Activated naive CD4-positive, alpha-beta T cell treated with anti-CD3 and anti-CD28 coated beads, Interleukin-2, amount 50 U/mL, for 24 hours (primary cell): Measurements from ENCODE around the gene SMARCD2.

Experiments used
- H3K27ac Mint-ChIP-seq: one replicate; pipeline ENCODE4 v1.8.0; 2021; ENCODE audit warnings: mild to moderate bottlenecking, mixed read lengths
- H3K27me3 Mint-ChIP-seq: one replicate; pipeline ENCODE4 v1.8.0; 2021; ENCODE audit warnings: mixed read lengths
- H3K36me3 Mint-ChIP-seq: one replicate; pipeline ENCODE4 v1.8.0; 2021; ENCODE audit warnings: mixed read lengths
- H3K4me1 Mint-ChIP-seq: one replicate; pipeline ENCODE4 v1.8.0; 2021; ENCODE audit warnings: mixed read lengths
- H3K4me3 Mint-ChIP-seq: one replicate; pipeline ENCODE4 v1.8.0; 2021; ENCODE audit warnings: mild to moderate bottlenecking, mixed read lengths
- H3K9me3 Mint-ChIP-seq: one replicate; pipeline ENCODE4 v1.8.0; 2021; ENCODE audit warnings: mixed read lengths

SMARCD2 gene

DNA sequence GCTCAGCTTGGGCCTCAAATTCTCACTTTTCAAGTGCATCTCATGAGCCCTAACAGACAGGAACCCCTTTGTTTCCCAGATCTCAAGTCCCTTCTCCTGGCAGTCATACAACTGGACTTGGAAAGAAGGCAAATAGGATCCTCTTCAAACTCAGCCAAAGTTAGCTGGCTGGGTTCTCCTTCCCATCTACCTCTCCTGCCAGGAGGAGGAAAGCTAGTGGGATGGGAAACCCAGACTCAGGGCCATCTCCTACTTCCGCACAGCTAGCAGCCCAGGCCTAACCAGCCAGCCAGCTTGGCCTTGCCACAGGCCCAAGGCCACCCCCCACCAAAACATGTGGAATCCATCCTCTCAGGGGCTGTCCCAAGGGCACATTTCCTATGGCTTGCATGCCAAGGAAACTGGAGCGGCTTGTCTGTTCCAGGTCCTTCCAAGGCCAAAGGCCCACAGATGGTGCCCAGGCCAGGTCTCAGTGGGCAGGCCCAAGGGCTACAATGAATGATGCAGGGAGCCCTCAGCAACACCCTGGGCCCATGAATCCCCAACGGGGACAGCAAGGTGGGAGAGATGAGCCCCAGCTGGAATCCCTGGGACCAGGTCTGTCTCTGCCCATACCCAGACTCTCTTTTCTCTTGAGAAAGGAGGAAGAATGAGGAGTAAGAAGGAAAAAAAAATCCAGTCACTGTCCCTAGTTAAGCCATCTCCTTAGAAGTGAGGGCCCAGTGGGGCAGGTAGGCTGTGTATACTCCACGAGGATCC, 1.7 kb downstream of the SMARCD2 start:
- Mint-ChIP-seq H3K9me3 (no peaks in the 10 kb centered on the region), H3K4me3 (peak overlapping the region; percentile 94)

DNA sequence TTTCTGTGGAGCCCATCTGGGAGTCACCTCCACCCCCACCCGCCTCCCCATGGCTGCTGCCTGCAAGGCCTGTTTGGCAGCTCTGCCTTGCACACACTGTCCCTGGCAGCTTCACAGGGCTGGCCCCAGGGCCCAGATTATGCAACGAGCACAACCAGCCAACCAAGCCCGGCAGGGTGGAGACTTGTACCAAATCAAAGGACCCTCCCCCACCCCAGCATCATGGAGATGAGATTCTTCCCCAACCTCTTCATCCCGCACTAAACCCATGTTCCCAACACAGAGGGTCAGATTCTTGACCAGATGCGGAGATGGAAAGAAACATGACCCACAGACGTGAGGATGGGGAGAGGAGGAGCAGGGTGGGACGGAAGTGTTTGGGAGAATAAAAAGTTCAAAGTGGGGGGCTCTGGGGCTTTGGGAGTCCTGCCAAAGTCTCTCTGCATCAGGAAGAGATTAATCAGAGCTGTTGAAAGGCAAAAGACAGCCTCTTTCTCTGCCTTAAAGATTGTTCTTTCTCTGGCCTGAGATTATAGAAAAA, 3.8 kb downstream of the SMARCD2 start:
- Mint-ChIP-seq H3K36me3 (peaks cover 3% of the 10 kb centered on the region), H3K4me3 (peak overlapping the region; percentile 23), H3K4me1 (peaks cover 57% of the 10 kb centered on the region)

More for the DNA sequence above, 1.7 kb downstream of the SMARCD2 start:
- H3K36me3 Mint-ChIP-seq, result no peaks in the 10 kb centered on the region
- peak overlapping the region; percentile 85 for H3K27ac Mint-ChIP-seq
- H3K27me3 Mint-ChIP-seq, result no peaks in the 10 kb centered on the region
- peaks cover 48% of the 10 kb centered on the region for H3K4me1 Mint-ChIP-seq

DNA sequence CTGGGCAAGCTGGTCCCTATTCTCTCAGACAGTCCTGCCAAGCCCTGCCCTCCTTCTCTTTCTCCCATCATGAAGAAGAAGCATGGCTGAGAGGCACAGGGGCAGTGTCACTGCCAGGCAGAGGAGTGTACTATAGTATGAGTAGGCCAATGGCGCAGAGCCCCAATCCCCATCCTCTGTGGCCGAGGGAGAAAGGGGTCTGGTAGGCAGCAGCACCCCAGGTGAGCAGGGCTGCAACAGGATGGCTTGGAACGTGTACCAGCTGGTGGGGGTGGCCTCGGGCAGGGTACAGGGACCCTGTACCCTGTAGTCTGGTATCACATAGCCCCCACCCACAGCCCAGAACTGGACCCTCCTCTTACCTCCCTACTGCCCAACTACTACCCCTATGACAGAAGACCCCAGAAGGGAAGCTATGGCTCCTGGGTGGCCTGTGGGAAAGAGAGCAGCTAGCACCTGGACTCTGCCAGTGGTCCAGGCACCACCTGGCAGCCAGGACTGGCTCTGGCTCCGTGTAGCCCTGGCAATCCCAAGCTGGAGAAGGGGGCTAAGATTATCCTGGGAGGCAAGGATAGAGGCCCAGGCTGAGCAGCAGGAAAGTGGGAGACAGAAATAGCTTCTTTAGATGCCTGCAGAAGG, 4.4 kb downstream of the SMARCD2 start:
- Mint-ChIP-seq H3K27ac (peak overlapping the region; percentile 46), H3K36me3 (peaks cover 3% of the 10 kb centered on the region), H3K9me3 (no peaks in the 10 kb centered on the region), H3K4me3 (peak overlapping the region; percentile 23), H3K27me3 (no peaks in the 10 kb centered on the region), H3K4me1 (peaks cover 56% of the 10 kb centered on the region)

More for the DNA sequence above, 3.8 kb downstream of the SMARCD2 start:
- Mint-ChIP-seq H3K27ac (no peak overlapping the region), H3K27me3 (no peaks in the 10 kb centered on the region), H3K9me3 (no peaks in the 10 kb centered on the region)

GRCh38 chr17:63837480-63837879, 5.0 kb downstream of the SMARCD2 start:
- peaks cover 56% of the 10 kb centered on the region for H3K4me1 Mint-ChIP-seq
- no peak overlapping the region for H3K4me3 Mint-ChIP-seq
- H3K27me3 Mint-ChIP-seq, result no peaks in the 10 kb centered on the region
- H3K9me3 Mint-ChIP-seq, result no peaks in the 10 kb centered on the region
- peaks cover 3% of the 10 kb centered on the region for H3K36me3 Mint-ChIP-seq
- H3K27ac Mint-ChIP-seq, result no peak overlapping the region

DNA sequence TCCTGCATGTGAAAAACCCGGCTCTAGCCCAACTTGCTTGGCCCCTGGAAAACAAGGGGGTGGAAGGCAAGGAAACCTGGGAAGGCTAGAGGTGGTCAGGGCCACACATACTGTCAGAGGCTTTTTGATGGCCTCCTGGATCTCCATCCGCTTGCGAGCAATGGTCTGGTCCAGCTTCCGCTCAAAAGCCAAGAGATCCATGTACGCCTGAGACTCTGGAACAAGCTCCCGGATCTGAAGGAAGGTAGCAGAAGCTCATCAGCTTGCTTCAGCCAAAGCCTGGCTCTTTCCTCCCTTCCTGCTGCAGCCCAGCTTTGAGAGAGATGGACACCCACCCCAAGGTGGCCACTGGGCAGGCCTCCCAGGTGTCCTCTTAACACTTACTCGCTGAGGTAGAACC, 5.7 kb downstream of the SMARCD2 start:
- no peak overlapping the region for H3K27ac Mint-ChIP-seq
- H3K4me1 Mint-ChIP-seq, result peaks cover 62% of the 10 kb centered on the region
- no peaks in the 10 kb centered on the region for H3K27me3 Mint-ChIP-seq
- H3K36me3 Mint-ChIP-seq, result peaks cover 6% of the 10 kb centered on the region
- H3K4me3 Mint-ChIP-seq, result no peak overlapping the region
- H3K9me3 Mint-ChIP-seq, result no peaks in the 10 kb centered on the region

DNA sequence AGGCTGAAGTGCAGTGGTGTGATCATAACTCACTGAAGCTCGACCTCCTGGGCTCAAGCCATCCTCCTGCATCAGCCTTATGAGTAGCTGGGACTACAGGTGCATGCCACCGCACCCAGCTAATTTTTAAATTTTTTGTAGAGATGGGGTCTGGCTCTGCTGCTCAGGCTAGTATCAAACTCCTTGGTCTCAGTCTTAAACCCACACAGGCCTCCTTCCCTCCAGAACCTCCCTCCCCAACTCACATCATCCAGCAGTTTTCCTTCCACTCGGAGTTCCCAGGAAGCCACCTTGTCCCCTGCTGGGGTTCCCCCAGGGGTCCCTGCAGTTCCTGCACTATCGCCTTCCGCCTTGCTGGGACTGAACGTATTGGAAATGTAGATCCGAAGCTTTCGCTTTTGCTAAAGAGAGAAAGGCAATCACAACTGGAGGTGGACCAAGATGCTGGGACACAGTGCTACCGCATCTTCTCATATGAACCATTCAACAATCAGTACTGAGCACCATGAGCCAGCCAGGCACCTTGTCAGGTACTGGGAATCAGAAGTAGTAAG, 7.2 kb downstream of the SMARCD2 start:
- peak overlapping the region; percentile 37 for H3K27ac Mint-ChIP-seq
- H3K4me3 Mint-ChIP-seq, result no peak overlapping the region

GRCh38 chr17:63834431-63835166, 7.9 kb downstream of the SMARCD2 start:
- H3K36me3 Mint-ChIP-seq, result peaks cover 22% of the 10 kb centered on the region
- peak overlapping the region; percentile 72 for H3K27ac Mint-ChIP-seq
- H3K27me3 Mint-ChIP-seq, result no peaks in the 10 kb centered on the region
- no peaks in the 10 kb centered on the region for H3K9me3 Mint-ChIP-seq
- H3K4me1 Mint-ChIP-seq, result peaks cover 70% of the 10 kb centered on the region
- H3K4me3 Mint-ChIP-seq, result no peak overlapping the region

More for the DNA sequence above, 7.2 kb downstream of the SMARCD2 start:
- H3K36me3 Mint-ChIP-seq, result peaks cover 15% of the 10 kb centered on the region
- H3K9me3 Mint-ChIP-seq, result no peaks in the 10 kb centered on the region
- peaks cover 65% of the 10 kb centered on the region for H3K4me1 Mint-ChIP-seq
- H3K27me3 Mint-ChIP-seq, result no peaks in the 10 kb centered on the region

DNA sequence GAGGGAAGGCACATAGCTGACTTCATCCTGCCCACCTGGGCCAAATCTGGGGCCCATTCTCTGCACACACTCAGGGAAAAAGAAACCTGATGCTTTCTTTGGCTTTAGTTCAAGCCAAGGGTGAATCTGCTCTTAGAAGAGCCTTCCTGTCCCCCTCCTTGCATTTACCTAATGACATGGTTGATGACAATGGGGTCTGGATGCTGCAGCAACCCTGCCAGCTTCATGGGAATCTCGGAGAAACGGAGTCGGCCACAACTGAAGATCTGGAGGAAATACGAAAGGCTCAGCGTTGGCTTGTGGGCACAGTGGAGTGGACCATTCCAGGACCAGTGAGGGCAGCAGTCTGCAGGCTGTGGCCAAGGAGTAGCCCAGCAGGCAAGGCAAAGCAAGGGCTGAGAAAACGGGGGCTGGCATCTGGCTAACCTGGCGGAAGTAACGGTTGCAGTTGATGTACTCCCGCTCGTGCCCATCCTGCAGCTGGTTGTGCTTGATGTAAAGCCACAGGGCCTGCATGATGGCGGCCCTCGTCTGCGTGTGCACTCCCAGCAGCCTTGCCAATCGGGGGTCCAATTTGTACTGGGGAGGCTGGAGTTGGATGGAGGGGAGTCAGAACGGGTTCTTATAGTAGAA, 8.6 kb downstream of the SMARCD2 start:
- peaks cover 23% of the 10 kb centered on the region for H3K36me3 Mint-ChIP-seq
- H3K27me3 Mint-ChIP-seq, result no peaks in the 10 kb centered on the region
- no peak overlapping the region for H3K4me3 Mint-ChIP-seq
- peak overlapping the region; percentile 12 for H3K27ac Mint-ChIP-seq
- H3K4me1 Mint-ChIP-seq, result peaks cover 70% of the 10 kb centered on the region
- no peaks in the 10 kb centered on the region for H3K9me3 Mint-ChIP-seq

GRCh38 chr17:63833026-63833740, 9.3 kb downstream of the SMARCD2 start:
- Mint-ChIP-seq H3K27ac (no peak overlapping the region), H3K36me3 (peaks cover 25% of the 10 kb centered on the region), H3K27me3 (no peaks in the 10 kb centered on the region), H3K4me1 (peaks cover 70% of the 10 kb centered on the region), H3K4me3 (no peak overlapping the region), H3K9me3 (no peaks in the 10 kb centered on the region)

DNA sequence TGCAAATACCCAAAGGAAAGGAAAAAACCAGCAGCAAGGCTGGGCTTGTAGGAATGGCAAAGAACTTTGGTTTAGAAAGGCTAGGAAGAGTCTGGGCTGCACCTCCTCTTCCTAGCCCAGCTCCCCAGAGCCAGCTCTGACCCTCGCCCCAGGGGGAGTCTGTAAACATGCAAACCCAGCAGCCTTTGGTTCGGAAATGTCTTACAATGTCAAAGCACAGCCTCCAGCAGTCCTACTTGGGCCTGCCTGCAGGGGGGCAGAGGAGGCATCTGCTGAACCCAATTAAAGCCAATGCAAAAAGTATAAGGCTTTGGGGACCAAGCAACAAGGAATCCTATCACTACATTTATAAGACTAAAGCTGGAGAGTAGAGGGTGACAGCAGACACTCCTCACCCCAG, 10.0 kb downstream of the SMARCD2 start:
- Mint-ChIP-seq H3K27ac (peak overlapping the region; percentile 59), H3K27me3 (no peaks in the 10 kb centered on the region), H3K9me3 (no peaks in the 10 kb centered on the region), H3K36me3 (peaks cover 28% of the 10 kb centered on the region), H3K4me1 (peaks cover 69% of the 10 kb centered on the region), H3K4me3 (no peak overlapping the region)

GRCh38 chr17:63832014-63832413, 10.5 kb downstream of the SMARCD2 start:
- Mint-ChIP-seq H3K36me3 (peaks cover 30% of the 10 kb centered on the region), H3K9me3 (no peaks in the 10 kb centered on the region), H3K4me3 (no peak overlapping the region), H3K27me3 (no peaks in the 10 kb centered on the region), H3K27ac (peak overlapping the region; percentile 68), H3K4me1 (peaks cover 69% of the 10 kb centered on the region)

DNA sequence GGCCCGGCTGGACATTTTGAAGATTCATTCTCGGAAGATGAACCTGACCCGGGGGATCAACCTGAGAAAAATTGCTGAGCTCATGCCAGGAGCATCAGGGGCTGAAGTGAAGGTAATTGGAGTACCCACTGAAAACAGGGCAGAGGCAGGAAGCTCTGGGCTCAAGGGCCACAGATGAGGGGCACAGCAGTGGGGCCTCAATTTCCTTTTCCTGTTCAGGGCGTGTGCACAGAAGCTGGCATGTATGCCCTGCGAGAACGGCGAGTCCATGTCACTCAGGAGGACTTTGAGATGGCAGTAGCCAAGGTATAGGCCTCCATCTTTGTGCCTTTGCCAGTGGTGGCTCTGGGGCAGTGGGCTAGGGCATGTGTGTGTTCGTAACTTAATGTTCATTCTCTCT, 11.0 kb downstream of the SMARCD2 start:
- Mint-ChIP-seq H3K4me1 (peaks cover 66% of the 10 kb centered on the region), H3K27me3 (no peaks in the 10 kb centered on the region), H3K9me3 (no peaks in the 10 kb centered on the region), H3K4me3 (no peak overlapping the region), H3K36me3 (peaks cover 32% of the 10 kb centered on the region), H3K27ac (peak overlapping the region; percentile 68)

- Mint-ChIP-seq H3K4me3 (peak overlapping the region; percentile 56), H3K36me3 (peaks cover 32% of the 10 kb centered on the region), H3K27me3 (no peaks in the 10 kb centered on the region), H3K27ac (peak overlapping the region; percentile 68), H3K4me1 (peaks cover 66% of the 10 kb centered on the region), H3K9me3 (no peaks in the 10 kb centered on the region)
Measured at GRCh38 chr17:63830904-63831491, 11.5 kb downstream of the SMARCD2 start.

DNA sequence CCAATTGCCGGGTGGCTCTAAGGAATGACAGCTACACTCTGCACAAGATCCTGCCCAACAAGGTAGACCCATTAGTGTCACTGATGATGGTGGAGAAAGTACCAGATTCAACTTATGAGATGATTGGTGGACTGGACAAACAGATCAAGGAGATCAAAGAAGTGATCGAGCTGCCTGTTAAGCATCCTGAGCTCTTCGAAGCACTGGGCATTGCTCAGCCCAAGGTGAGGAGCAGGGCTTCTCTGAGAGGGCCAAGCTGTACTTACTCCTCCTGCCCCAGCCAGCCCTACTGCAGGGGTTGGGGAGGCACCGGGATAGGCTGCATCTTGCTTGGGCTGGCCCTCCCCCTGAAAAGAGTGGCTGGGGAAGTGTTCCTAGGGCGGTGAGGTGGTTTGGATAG, 12.2 kb downstream of the SMARCD2 start:
- Mint-ChIP-seq H3K36me3 (peaks cover 35% of the 10 kb centered on the region), H3K4me1 (peaks cover 65% of the 10 kb centered on the region), H3K27ac (peak overlapping the region; percentile 94), H3K9me3 (no peaks in the 10 kb centered on the region), H3K4me3 (peak overlapping the region; percentile 98), H3K27me3 (no peaks in the 10 kb centered on the region)
